ENCODE measurements around the gene CDC42EP4. TPM values are rescaled to one million over a fixed set of nuclear protein-coding genes. Genes with fewer than 3 reads are reported as not detected.
"Not testable (repeated sequence)": the region's sequence is repeated elsewhere in the genome, so short reads cannot be mapped to it uniquely, and the experiment has no call there.

Gene CDC42EP4
- total RNA-seq, 2 donors from 2014 or later = 119 to 186 TPM

DNA sequence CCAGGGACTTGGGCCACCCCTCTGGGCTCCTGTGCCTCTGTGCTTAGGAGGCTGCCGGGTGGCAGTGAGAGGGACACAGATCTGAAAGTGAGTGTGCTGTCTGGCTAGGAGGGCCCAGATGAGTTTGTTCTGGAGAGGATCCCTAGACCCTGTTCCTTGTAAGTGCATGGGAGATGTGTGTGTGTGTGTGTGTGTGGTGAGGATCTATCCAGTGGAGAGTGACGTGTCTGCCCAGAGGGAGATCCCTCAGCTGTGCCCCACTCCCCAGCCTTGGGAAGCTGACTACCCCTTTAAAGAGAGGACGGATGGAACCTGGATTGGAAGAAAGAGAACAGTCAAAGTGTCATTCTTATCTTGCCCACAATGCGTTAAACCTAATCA, 25.5 kb upstream of the CDC42EP4 start:
- H3K4me1 ChIP-seq (replicated peaks) = peaks cover 1% of the 10 kb centered on the region

GRCh38 chr17:73336408-73337329, 24.9 kb upstream of the CDC42EP4 start:
- Histone ChIP-seq H3K9me3 (no peaks in the 10 kb centered on the region), H3K4me3 (no peak overlapping the region), H3K4me1 (replicated peaks) (no peaks in the 10 kb centered on the region), H3K27ac (peak overlapping the region; percentile 66 to 69), H3K36me3 (no peaks in the 10 kb centered on the region), H3K27me3 (replicated peaks; ENCODE audit: insufficient read depth) (no peaks in the 10 kb centered on the region)
- no peak for TF ChIP-seq CTCF (IDR thresholded peaks at IDR 0.05)
- 75% methylated on average over 13 of the region's 13 CpGs for WGBS
- no peak for DNase-seq (ENCODE audit: low spot score)
- intact Hi-C loops (cut with DNase I) = no loop called here

More for the DNA sequence above, 25.5 kb upstream of the CDC42EP4 start:
- Histone ChIP-seq H3K27me3 (replicated peaks; ENCODE audit: insufficient read depth) (no peaks in the 10 kb centered on the region), H3K27ac (peak overlapping the region; percentile 66 to 69), H3K4me3 (no peak overlapping the region), H3K9me3 (no peaks in the 10 kb centered on the region), H3K36me3 (no peaks in the 10 kb centered on the region)
- intact Hi-C loops (cut with DNase I) = no loop called here
- 68% methylated on average over 4 of the region's 4 CpGs for WGBS
- no peak for DNase-seq (ENCODE audit: low spot score)
- TF ChIP-seq CTCF (IDR thresholded peaks at IDR 0.05) (no peak), POLR2A (IDR thresholded peaks at IDR 0.05) (no peak), POLR2AphosphoS5 (IDR thresholded peaks at IDR 0.05) (no peak)

DNA sequence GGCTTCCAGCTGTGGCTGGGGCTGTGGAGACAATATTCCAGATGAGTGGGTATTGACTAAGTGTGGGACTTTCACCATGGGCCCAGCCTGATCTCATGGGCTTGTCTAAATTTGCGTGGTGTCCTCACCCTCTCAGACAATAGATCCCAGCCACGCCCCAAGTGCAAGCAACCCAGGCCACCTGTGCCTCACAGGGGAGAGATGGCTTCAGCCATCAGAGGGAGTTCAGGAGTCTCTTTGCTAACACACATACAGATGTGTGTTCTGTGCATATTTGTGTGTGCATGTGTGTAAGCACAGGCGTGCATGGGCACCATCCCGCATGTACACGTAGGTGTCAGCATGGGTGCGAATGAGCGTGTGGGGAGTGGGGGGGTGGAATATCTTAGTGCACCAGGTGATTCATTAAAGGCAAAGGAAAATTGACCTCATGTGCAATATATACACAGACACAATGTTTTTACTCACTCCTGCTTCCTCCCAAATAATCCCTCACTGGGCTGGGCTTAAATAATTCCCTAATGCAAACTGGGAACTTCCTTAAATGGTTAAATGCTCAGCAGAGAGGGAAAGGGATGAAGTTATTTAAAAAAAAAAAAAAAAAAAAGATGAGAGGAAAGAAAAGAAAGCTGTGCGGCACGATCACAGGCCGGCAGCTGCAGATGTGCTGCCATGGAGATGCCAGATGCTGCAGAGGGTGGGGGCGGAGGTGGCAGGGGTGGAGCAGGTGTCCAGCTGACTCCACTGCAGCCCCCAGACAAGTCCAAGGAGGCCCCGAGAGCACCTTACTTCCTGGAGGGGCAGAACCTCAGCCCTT, 24.0 kb upstream of the CDC42EP4 start:
- no peaks in the 10 kb centered on the region for H3K36me3 ChIP-seq

DNA sequence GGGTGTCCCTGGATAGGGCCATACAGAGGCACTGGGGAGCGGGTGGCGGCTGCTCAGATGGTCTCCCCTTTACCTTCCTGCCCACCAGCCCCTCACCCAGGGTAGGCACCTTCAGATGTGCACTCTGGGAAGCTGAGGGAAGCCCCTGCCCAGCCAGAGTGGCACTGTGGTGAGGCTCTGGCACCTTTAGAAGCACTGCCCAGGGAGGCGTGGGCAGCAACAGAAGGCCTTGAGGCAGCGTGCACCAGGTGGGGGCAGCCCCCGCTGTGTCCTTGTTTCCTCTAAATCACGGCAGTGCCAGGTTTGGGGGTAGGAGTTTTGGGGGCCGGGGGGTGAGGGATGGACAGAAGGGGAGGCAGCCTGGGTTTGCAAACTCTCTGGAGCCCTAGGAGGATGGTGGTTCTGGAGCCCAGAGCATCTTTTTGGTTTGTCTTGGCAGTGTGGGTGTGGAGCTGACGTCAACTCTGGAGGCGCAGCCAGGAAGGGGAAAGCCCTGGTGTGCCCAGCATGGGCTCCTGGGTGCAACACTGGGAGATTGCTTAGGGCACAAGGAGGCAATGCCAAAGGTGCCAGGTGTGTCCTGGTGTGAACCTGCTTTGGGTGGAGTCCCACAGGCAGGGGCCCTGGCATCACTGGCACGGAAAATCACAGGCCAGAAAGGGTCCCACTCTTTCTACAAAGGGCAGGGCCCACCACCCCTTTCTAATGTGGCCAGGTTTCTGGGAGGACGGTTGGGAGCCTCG, 23.1 kb upstream of the CDC42EP4 start:
- Histone ChIP-seq H3K4me1 (replicated peaks) (no peaks in the 10 kb centered on the region), H3K4me3 (no peak overlapping the region), H3K9me3 (no peaks in the 10 kb centered on the region), H3K36me3 (no peaks in the 10 kb centered on the region), H3K27me3 (replicated peaks; ENCODE audit: insufficient read depth) (no peaks in the 10 kb centered on the region), H3K27ac (peak overlapping the region in 1 of 2 donors; percentile 0)
- TF ChIP-seq POLR2AphosphoS5 (IDR thresholded peaks at IDR 0.05) = no peak
- no peak for DNase-seq (ENCODE audit: low spot score)
- 64% methylated on average over 12 of the region's 12 CpGs for WGBS
- intact Hi-C loops (cut with DNase I) = no loop called here

More for the DNA sequence above, 24.0 kb upstream of the CDC42EP4 start:
- Histone ChIP-seq H3K4me1 (replicated peaks) (no peaks in the 10 kb centered on the region), H3K27ac (no peak overlapping the region), H3K9me3 (no peaks in the 10 kb centered on the region), H3K27me3 (replicated peaks; ENCODE audit: insufficient read depth) (no peaks in the 10 kb centered on the region), H3K4me3 (no peak overlapping the region)
- intact Hi-C loops (cut with DNase I) = no loop called here
- whole genome bisulfite sequencing = 64% methylated on average over 12 of the region's 12 CpGs
- TF ChIP-seq CTCF (IDR thresholded peaks at IDR 0.05) (no peak), POLR2A (IDR thresholded peaks at IDR 0.05) (no peak), POLR2AphosphoS5 (IDR thresholded peaks at IDR 0.05) (no peak)
- DNase-seq (ENCODE audit: low spot score) = no peak

GRCh38 chr17:73333445-73333844, 21.6 kb upstream of the CDC42EP4 start:
- H3K27me3 ChIP-seq (replicated peaks; ENCODE audit: insufficient read depth) = not testable (repeated sequence)
- WGBS = 78% methylated on average over 9 of the region's 9 CpGs

More at GRCh38 chr17:73333445-73333844, 21.6 kb upstream of the CDC42EP4 start:
- intact Hi-C loops (cut with DNase I); H3K36me3 ChIP-seq; H3K27ac ChIP-seq; H3K4me1 ChIP-seq (replicated peaks); DNase-seq (ENCODE audit: low spot score); H3K9me3 ChIP-seq; H3K4me3 ChIP-seq: not testable (repeated sequence)
